HepG2 (cell line): ENCODE results near the gene NAA38. TPM values are rescaled to one million over a fixed set of nuclear protein-coding genes. Genes with fewer than 3 reads are reported as not detected.

Experiments used
- ADNP ChIP-seq: sonication (generic); formaldehyde crosslinking; IDR thresholded peaks from 2 replicates; pipeline ENCODE4 v1.4.0; 2020; ENCODE audit warnings: missing genetic modification reagents
- ATF5 ChIP-seq: sonication (generic); formaldehyde crosslinking; IDR thresholded peaks from 2 replicates; pipeline ENCODE4 v1.4.0; 2020; ENCODE audit warnings: mild to moderate bottlenecking, low read depth, missing genetic modification reagents
- ATRX ChIP-seq: sonication (generic); formaldehyde crosslinking; IDR thresholded peaks from 2 replicates; pipeline ENCODE4 v1.4.0; 2020; ENCODE audit warnings: missing genetic modification reagents, borderline replicate concordance
- CENPT ChIP-seq: sonication (generic); formaldehyde crosslinking; IDR thresholded peaks from 2 replicates; pipeline ENCODE4 v1.8.0; 2022; ENCODE audit warnings: low read depth, mild to moderate bottlenecking, moderate library complexity, missing genetic modification reagents
- EEA1 ChIP-seq: sonication (generic); formaldehyde crosslinking; IDR thresholded peaks from 2 replicates; pipeline ENCODE4 v1.5.1; 2020; ENCODE audit warnings: mild to moderate bottlenecking, missing genetic modification reagents, borderline replicate concordance
- HNRNPK ChIP-seq: fragments of 200-400 bp; formaldehyde crosslinking; IDR thresholded peaks from 2 replicates; pipeline ENCODE4 v1.6.1; 2018; ENCODE audit warnings: low read length, low read depth, moderate library complexity, mild to moderate bottlenecking; ENCODE audit not compliant: poor library complexity, severe bottlenecking
- MBNL3 ChIP-seq: fragments of 250-450 bp; sonication (Bioruptor Pico); conservative IDR thresholded peaks from 2 replicates; pipeline ENCODE4 v1.8.0; 2022; ENCODE audit warnings: mild to moderate bottlenecking, inconsistent platforms
- MLLT10 ChIP-seq: sonication (generic); formaldehyde crosslinking; IDR thresholded peaks from 2 replicates; pipeline ENCODE4 v1.4.0; 2020; ENCODE audit warnings: missing genetic modification reagents
- NPAS2 ChIP-seq: sonication (generic); formaldehyde crosslinking; IDR thresholded peaks from 2 replicates; pipeline ENCODE4 v1.8.0; 2022; ENCODE audit warnings: mild to moderate bottlenecking, missing genetic modification reagents, borderline replicate concordance
- NR3C1 ChIP-seq: sonication (generic); formaldehyde crosslinking; IDR thresholded peaks from 2 replicates; pipeline ENCODE4 v1.4.0; 2020; ENCODE audit warnings: missing genetic modification reagents
- PAWR ChIP-seq: sonication (generic); formaldehyde crosslinking; IDR thresholded peaks from 2 replicates; pipeline ENCODE4 v1.4.0; 2020; ENCODE audit warnings: missing genetic modification reagents, mild to moderate bottlenecking, borderline replicate concordance
- PCBP1 ChIP-seq: fragments of 200-400 bp; formaldehyde crosslinking; IDR thresholded peaks from 2 replicates; pipeline ENCODE4 v1.6.1; 2017; ENCODE audit warnings: mild to moderate bottlenecking, low read depth, low read length, borderline replicate concordance
- SIX4 ChIP-seq: sonication (generic); formaldehyde crosslinking; IDR thresholded peaks from 2 replicates; pipeline ENCODE4 v1.4.0; 2020; ENCODE audit warnings: missing genetic modification reagents
- SNAPC5 ChIP-seq: sonication (generic); formaldehyde crosslinking; IDR thresholded peaks from 2 replicates; pipeline ENCODE4 v1.8.1; 2023; ENCODE audit warnings: mild to moderate bottlenecking, missing genetic modification reagents, borderline replicate concordance
- SP2 ChIP-seq: sonication (generic); formaldehyde crosslinking; IDR thresholded peaks from 2 replicates; pipeline ENCODE4 v1.5.1; 2020; ENCODE audit warnings: mild to moderate bottlenecking, missing genetic modification reagents
- SYNCRIP ChIP-seq: fragments of 200-400 bp; formaldehyde crosslinking; IDR thresholded peaks from 2 replicates; pipeline ENCODE4 v1.6.1; 2018; ENCODE audit warnings: mild to moderate bottlenecking, low read depth, low read length; ENCODE audit not compliant: insufficient read depth
- XBP1 ChIP-seq: sonication (generic); formaldehyde crosslinking; IDR thresholded peaks from 2 replicates; pipeline ENCODE4 v1.5.0; 2020; ENCODE audit warnings: missing genetic modification reagents
- ZBTB42 ChIP-seq: sonication (generic); formaldehyde crosslinking; IDR thresholded peaks from 2 replicates; pipeline ENCODE4 v1.5.0; 2020; ENCODE audit warnings: mild to moderate bottlenecking, missing genetic modification reagents
- ZFP91 ChIP-seq: sonication (generic); formaldehyde crosslinking; IDR thresholded peaks from 2 replicates; pipeline ENCODE4 v1.9.0; 2022; ENCODE audit warnings: missing genetic modification reagents, mild to moderate bottlenecking, borderline replicate concordance
- ZNF337 ChIP-seq: sonication (generic); formaldehyde crosslinking; IDR thresholded peaks from 2 replicates; pipeline ENCODE4 v1.5.1; 2020; ENCODE audit warnings: missing genetic modification reagents, low read depth, mild to moderate bottlenecking, borderline replicate concordance
- ZNF782 ChIP-seq: sonication (generic); formaldehyde crosslinking; IDR thresholded peaks from 2 replicates; pipeline ENCODE4 v1.4.0; 2020; ENCODE audit warnings: missing genetic modification reagents, mild to moderate bottlenecking, borderline replicate concordance
- ZSCAN22 ChIP-seq: sonication (generic); formaldehyde crosslinking; IDR thresholded peaks from 2 replicates; pipeline ENCODE4 v1.4.0; 2020; ENCODE audit warnings: mild to moderate bottlenecking, missing genetic modification reagents
- polyA plus RNA-seq, 8 experiments: library from polyadenylated mRNA; depleted of rRNA in 3 of 8; stranded (reverse) in 7 of 8; unstranded in 1 of 8; fragments of >200 nt; fragmentation: Illumina TruSeq in 4 of 8; extraction: Trizol in 4 of 8; gene quantifications; 2 replicates each; pipeline versions ENCODE4 v1.2.1 to v1.2.3, GENCODE V29; 2011 to 2016; ENCODE audit warnings: low read depth in 4 of 8, missing spikeins in 1 of 8, mixed read lengths in 1 of 8; ENCODE audit not compliant: insufficient read depth in 1 of 8
- total RNA-seq, 5 experiments: library from RNA; depleted of rRNA; stranded (reverse); fragments of >200 nt; fragmentation: Illumina TruSeq; extraction: Trizol; gene quantifications; 2 replicates each; pipeline ENCODE4 v1.2.3, GENCODE V29; 2016; ENCODE audit warnings: low read depth in 1 of 5
- TF ChIP-seq, protein P1 (sequence below): sonication (generic); formaldehyde crosslinking; IDR thresholded peaks from 2 replicates; pipeline ENCODE4 v1.4.0; 2020; ENCODE audit warnings: missing genetic modification reagents
- TF ChIP-seq, protein P2 (sequence below): sonication (generic); formaldehyde crosslinking; IDR thresholded peaks from 2 replicates; pipeline ENCODE4 v1.4.0; 2020; ENCODE audit warnings: missing genetic modification reagents, borderline replicate concordance

The NAA38 gene
- total and polyA plus RNA-seq, 2 of the 13 experiments (the other 11 are each of a cell fraction or from before 2014, with no cell fraction given) = 46.9 to 91.6 TPM

DNA sequence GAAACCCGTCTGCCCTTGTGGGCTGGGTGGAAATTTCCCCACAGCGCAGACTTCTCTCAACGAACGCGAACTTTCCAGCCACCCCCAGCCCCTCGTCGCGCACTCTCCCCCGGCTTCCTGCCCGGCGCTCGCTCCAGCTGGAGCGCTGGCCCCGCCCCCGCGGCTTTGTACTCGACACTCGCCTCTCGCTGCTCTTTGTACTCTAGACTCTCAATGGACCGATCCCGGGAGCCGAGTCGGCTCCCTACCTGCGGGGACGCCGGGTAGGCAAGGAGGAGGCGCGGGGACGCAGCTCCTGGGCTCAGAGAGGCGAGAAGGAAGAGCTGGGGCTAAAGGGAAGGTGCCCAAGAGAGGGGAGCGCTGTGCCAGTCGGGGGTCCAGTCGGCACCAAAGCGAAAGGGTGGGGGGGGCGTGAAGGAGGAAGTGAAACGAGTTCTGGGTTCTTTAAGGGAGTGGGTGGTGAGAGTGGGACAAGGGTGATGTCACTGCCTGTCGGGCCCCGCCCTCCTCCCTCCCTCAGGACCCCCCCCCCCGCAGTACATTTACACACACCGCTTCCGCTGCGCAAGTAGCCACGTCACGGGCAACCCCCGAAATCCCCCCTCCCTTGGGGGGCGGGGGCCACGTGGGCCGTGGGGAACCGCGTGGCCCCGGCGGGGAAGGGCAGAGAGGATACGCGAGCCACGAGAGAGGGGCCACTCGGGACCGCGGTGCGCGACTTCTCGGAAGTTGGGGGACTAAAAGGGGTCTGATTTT, 13.6 kb downstream of the NAA38 start (continued):
- TF ChIP-seq SIX4 (CRISPR knock-in tag) (no peak), MLLT10 (CRISPR knock-in tag) (no peak), HNRNPK (peak; percentile 88), ZBTB42 (CRISPR knock-in tag) (no peak), ATRX (CRISPR knock-in tag) (no peak), ZFP91 (CRISPR knock-in tag) (peak; percentile 99), CENPT (CRISPR knock-in tag) (no peak), SP2 (CRISPR knock-in tag) (peak; percentile 50), EEA1 (CRISPR knock-in tag) (no peak), ATF5 (CRISPR knock-in tag) (no peak), NPAS2 (no peak), XBP1 (CRISPR knock-in tag) (no peak), ZNF782 (CRISPR knock-in tag) (no peak), ADNP (CRISPR knock-in tag) (no peak), NR3C1 (no peak), PCBP1 (0 out of 2 replicates have a peak, but pooled peaks have one; percentile 31), SNAPC5 (CRISPR knock-in tag) (no peak), SYNCRIP (no peak), ZSCAN22 (CRISPR knock-in tag) (no peak), MBNL3 (CRISPR knock-in tag) (no peak), ZNF337 (CRISPR knock-in tag) (no peak), PAWR (CRISPR knock-in tag) (no peak)
- TF ChIP-seq, protein P1, sequence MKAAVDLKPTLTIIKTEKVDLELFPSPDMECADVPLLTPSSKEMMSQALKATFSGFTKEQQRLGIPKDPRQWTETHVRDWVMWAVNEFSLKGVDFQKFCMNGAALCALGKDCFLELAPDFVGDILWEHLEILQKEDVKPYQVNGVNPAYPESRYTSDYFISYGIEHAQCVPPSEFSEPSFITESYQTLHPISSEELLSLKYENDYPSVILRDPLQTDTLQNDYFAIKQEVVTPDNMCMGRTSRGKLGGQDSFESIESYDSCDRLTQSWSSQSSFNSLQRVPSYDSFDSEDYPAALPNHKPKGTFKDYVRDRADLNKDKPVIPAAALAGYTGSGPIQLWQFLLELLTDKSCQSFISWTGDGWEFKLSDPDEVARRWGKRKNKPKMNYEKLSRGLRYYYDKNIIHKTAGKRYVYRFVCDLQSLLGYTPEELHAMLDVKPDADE = no peak
- TF ChIP-seq, protein P2, sequence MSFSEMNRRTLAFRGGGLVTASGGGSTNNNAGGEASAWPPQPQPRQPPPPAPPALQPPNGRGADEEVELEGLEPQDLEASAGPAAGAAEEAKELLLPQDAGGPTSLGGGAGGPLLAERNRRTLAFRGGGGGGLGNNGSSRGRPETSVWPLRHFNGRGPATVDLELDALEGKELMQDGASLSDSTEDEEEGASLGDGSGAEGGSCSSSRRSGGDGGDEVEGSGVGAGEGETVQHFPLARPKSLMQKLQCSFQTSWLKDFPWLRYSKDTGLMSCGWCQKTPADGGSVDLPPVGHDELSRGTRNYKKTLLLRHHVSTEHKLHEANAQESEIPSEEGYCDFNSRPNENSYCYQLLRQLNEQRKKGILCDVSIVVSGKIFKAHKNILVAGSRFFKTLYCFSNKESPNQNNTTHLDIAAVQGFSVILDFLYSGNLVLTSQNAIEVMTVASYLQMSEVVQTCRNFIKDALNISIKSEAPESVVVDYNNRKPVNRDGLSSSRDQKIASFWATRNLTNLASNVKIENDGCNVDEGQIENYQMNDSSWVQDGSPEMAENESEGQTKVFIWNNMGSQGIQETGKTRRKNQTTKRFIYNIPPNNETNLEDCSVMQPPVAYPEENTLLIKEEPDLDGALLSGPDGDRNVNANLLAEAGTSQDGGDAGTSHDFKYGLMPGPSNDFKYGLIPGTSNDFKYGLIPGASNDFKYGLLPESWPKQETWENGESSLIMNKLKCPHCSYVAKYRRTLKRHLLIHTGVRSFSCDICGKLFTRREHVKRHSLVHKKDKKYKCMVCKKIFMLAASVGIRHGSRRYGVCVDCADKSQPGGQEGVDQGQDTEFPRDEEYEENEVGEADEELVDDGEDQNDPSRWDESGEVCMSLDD = peak; percentile 89; the same call in 1 of the 2 replicates
